Measurements from ENCODE around the gene USP2. TPM values are rescaled to one million over a fixed set of nuclear protein-coding genes. Genes with fewer than 3 reads are reported as not detected.

USP2 gene
- total and polyA plus RNA-seq, 4 donors: 1.7 to 6.5 (median 3.5) TPM

- TF ChIP-seq CTCF (IDR thresholded peaks at IDR 0.05; ENCODE audit: control extremely low read depth, extremely low read depth): peak; percentile 61
- Histone ChIP-seq H3K4me3 (no peak overlapping the region), H3K27ac (ENCODE audit: low read depth in 1 of 2, low read length in 1 of 2) (no peak overlapping the region), H3K9ac (ENCODE audit: insufficient read depth in 1 of 2, low read length in 2 of 2) (no peak overlapping the region), H3K9me3 (ENCODE audit: control insufficient read depth in 4 of 4, insufficient read depth in 3 of 4, low read length in 3 of 4) (no peaks in the 10 kb centered on the region), H3K4me1 (ENCODE audit: control insufficient read depth in 5 of 5, insufficient read depth in 5 of 5, low read length in 5 of 5) (peaks cover 0 to 59% (median 18%) of the 10 kb centered on the region in 5 donors), H3K36me3 (ENCODE audit: control insufficient read depth in 4 of 4, insufficient read depth in 4 of 4, low read length in 4 of 4) (peaks cover 0 to 7% (median 3%) of the 10 kb centered on the region in 4 donors), H3K27me3 (ENCODE audit: control insufficient read depth in 3 of 3, insufficient read depth in 3 of 3, low read length in 2 of 3) (no peaks in the 10 kb centered on the region)
- ATAC-seq (ENCODE audit: insufficient read depth, low FRiP score): no peak
- peak in 1 of 3 donors; percentile 92 for DNase-seq
- 19 to 21% methylated on average over 17 of the region's 17 CpGs for WGBS, 2 donors
Observed at GRCh38 chr11:119338318-119338890, 43.1 kb downstream of the USP2 start.

GRCh38 chr11:119337581-119338317 lies 43.7 kb downstream of the USP2 start:
- no peaks in the 10 kb centered on the region for H3K9me3 ChIP-seq (ENCODE audit: control insufficient read depth in 4 of 4, insufficient read depth in 3 of 4, low read length in 3 of 4)
- peaks cover 0 to 63% (median 22%) of the 10 kb centered on the region in 5 donors for H3K4me1 ChIP-seq (ENCODE audit: control insufficient read depth in 5 of 5, insufficient read depth in 5 of 5, low read length in 5 of 5)
- TF ChIP-seq CTCF (IDR thresholded peaks at IDR 0.05; ENCODE audit: control extremely low read depth, extremely low read depth): no peak
- H3K27ac ChIP-seq (ENCODE audit: low read depth in 1 of 2, low read length in 1 of 2): no peak overlapping the region
- peaks cover 0 to 7% (median 3%) of the 10 kb centered on the region in 4 donors for H3K36me3 ChIP-seq (ENCODE audit: control insufficient read depth in 4 of 4, insufficient read depth in 4 of 4, low read length in 4 of 4)
- H3K27me3 ChIP-seq (ENCODE audit: control insufficient read depth in 3 of 3, insufficient read depth in 3 of 3, low read length in 2 of 3): no peaks in the 10 kb centered on the region
- WGBS, 2 donors: 48 to 76% methylated on average over 9 of the region's 9 CpGs
- no peak overlapping the region for H3K9ac ChIP-seq (ENCODE audit: insufficient read depth in 1 of 2, low read length in 2 of 2)
- ATAC-seq (ENCODE audit: insufficient read depth, low FRiP score) (no peak), DNase-seq (peak; percentile 92 to 96 (median 96))
- H3K4me3 ChIP-seq: no peak overlapping the region

GRCh38 chr11:119336744-119337469 lies 44.6 kb downstream of the USP2 start:
- ATAC-seq (ENCODE audit: insufficient read depth, low FRiP score): no peak
- peaks cover 0 to 63% (median 22%) of the 10 kb centered on the region in 5 donors for H3K4me1 ChIP-seq (ENCODE audit: control insufficient read depth in 5 of 5, insufficient read depth in 5 of 5, low read length in 5 of 5)
- no peaks in the 10 kb centered on the region for H3K27me3 ChIP-seq (ENCODE audit: control insufficient read depth in 3 of 3, insufficient read depth in 3 of 3, low read length in 2 of 3)
- 87 to 92% methylated on average over 9 of the region's 9 CpGs for WGBS, 2 donors
- no peak overlapping the region for H3K9ac ChIP-seq (ENCODE audit: insufficient read depth in 1 of 2, low read length in 2 of 2)
- no peak overlapping the region for H3K4me3 ChIP-seq
- no peak overlapping the region for H3K27ac ChIP-seq (ENCODE audit: low read depth in 1 of 2, low read length in 1 of 2)
- no peak for DNase-seq
- peaks cover 0 to 7% (median 3%) of the 10 kb centered on the region in 4 donors for H3K36me3 ChIP-seq (ENCODE audit: control insufficient read depth in 4 of 4, insufficient read depth in 4 of 4, low read length in 4 of 4)
- H3K9me3 ChIP-seq (ENCODE audit: control insufficient read depth in 4 of 4, insufficient read depth in 3 of 4, low read length in 3 of 4): no peaks in the 10 kb centered on the region
- no peak for TF ChIP-seq CTCF (IDR thresholded peaks at IDR 0.05; ENCODE audit: control extremely low read depth, extremely low read depth)

All from lung (tissue), 12 donors.